Immature natural killer cell (primary cell): ENCODE measurements around the gene RAPGEF2. TPM values are rescaled to one million over a fixed set of nuclear protein-coding genes. Genes with fewer than 3 reads are reported as not detected.
"Not testable (repeated sequence)": the region's sequence is repeated elsewhere in the genome, so short reads cannot be mapped to it uniquely, and the experiment has no call there.

Source experiments
- DNase-seq, 3 donors: peaks; one replicate each; pipeline ENCODE4 v3.0.0; 2022; ENCODE audit warnings: mixed read lengths in 1 of 3
- H3K27ac Mint-ChIP-seq, 6 donors: one replicate each; pipeline ENCODE4 v1.8.0; 2020; ENCODE audit warnings: mixed read lengths in 6 of 6, mild to moderate bottlenecking in 5 of 6, inconsistent platforms in 4 of 6, moderate library complexity in 3 of 6
- H3K27me3 Mint-ChIP-seq, 3 donors: one replicate each; pipeline ENCODE4 v1.8.0; 2020 to 2021; ENCODE audit warnings: low read depth in 3 of 3, mild to moderate bottlenecking in 3 of 3, mixed read lengths in 3 of 3, moderate library complexity in 3 of 3, inconsistent platforms in 1 of 3
- H3K36me3 Mint-ChIP-seq, 3 donors: one replicate each; pipeline ENCODE4 v1.8.0; 2020; ENCODE audit warnings: mixed read lengths in 3 of 3, inconsistent platforms in 2 of 3, mild to moderate bottlenecking in 2 of 3
- H3K4me1 Mint-ChIP-seq, 2 donors: one replicate each; pipeline ENCODE4 v1.8.0; 2020; ENCODE audit warnings: inconsistent platforms in 2 of 2, mild to moderate bottlenecking in 2 of 2, mixed read lengths in 2 of 2, moderate library complexity in 1 of 2
- H3K4me3 Mint-ChIP-seq, 5 donors: one replicate each; pipeline ENCODE4 v1.8.0; 2020; ENCODE audit warnings: mild to moderate bottlenecking in 5 of 5, mixed read lengths in 5 of 5, inconsistent platforms in 3 of 5, moderate library complexity in 3 of 5
- H3K9me3 Mint-ChIP-seq, 6 donors: one replicate each; pipeline ENCODE4 v1.8.0; 2020; ENCODE audit warnings: mild to moderate bottlenecking in 6 of 6, mixed read lengths in 6 of 6, inconsistent platforms in 4 of 6, moderate library complexity in 3 of 6
- polyA plus RNA-seq, 3 donors: library from polyadenylated mRNA; unstranded; fragments of 300-500 nt; fragmentation: Illumina TruSeq; gene quantifications; one replicate each; pipeline ENCODE4 v1.2.3, GENCODE V29; 2021

Gene RAPGEF2
- polyA plus RNA-seq, 3 donors from 2014 or later, result 0.22 to 1.7 (median 0.46) TPM

DNA sequence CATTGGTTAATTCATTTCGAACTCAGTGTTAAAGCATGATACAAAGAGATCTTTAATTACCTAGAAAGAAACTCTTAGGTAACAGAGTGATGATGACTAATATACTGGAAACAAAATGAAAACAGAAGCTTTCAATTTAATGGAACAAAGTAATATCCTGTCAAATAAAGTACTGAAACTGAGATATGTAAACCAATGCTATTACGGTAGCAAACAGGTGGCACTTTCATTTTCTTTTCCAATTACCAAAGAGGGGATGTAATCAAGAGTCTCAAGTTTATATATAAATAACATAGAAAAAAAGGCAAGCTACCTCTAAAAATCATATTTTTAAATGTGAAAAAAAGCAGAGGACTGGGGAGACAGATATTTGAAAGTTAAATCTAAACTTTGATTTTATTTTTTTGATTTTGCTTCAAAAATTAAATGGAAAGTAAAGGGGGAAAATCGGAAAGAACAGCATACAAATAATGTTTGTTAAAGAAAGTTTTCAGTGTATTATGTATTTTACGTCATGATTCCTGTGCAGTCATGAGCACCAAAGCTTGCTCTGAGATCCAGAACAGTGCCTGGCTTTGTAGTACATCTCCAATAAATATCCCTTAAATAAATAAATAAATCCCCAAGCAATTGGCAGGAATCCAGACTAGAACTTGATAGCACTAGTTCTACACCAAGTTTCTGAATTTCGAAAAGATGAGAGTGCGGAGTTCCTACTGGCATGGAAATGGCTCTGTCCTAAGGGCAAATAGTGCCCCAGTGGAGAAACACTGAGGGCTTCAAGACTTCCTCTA, 25.0 kb upstream of the RAPGEF2 start:
- H3K27ac Mint-ChIP-seq, result peak overlapping the region in 1 of 6 donors; percentile 46
- peaks cover 0 to 6% of the 10 kb centered on the region in 2 donors for H3K4me1 Mint-ChIP-seq
- peak overlapping the region in 2 of 5 donors; percentile 10 to 29 for H3K4me3 Mint-ChIP-seq
- no peak for DNase-seq
- H3K27me3 Mint-ChIP-seq, result peaks cover 2 to 8% (median 5%) of the 10 kb centered on the region in 3 donors
- no peaks in the 10 kb centered on the region for H3K36me3 Mint-ChIP-seq
- H3K9me3 Mint-ChIP-seq, result no peaks in the 10 kb centered on the region

GRCh38 chr4:159079074-159079473, 23.8 kb upstream of the RAPGEF2 start:
- Mint-ChIP-seq H3K27ac (no peak overlapping the region), H3K9me3 (no peaks in the 10 kb centered on the region), H3K36me3 (no peaks in the 10 kb centered on the region), H3K27me3 (peaks cover 2 to 5% (median 5%) of the 10 kb centered on the region in 3 donors), H3K4me3 (no peak overlapping the region), H3K4me1 (peaks cover 0 to 6% of the 10 kb centered on the region in 2 donors)
- no peak for DNase-seq

GRCh38 chr4:159086606-159087005, 16.3 kb upstream of the RAPGEF2 start:
- Mint-ChIP-seq H3K4me1 (no peaks in the 10 kb centered on the region), H3K4me3 (no peak overlapping the region), H3K27me3 (peaks cover 0 to 5% (median 3%) of the 10 kb centered on the region in 3 donors), H3K36me3 (no peaks in the 10 kb centered on the region), H3K9me3 (no peaks in the 10 kb centered on the region), H3K27ac (no peak overlapping the region)
- no peak for DNase-seq

GRCh38 chr4:159090255-159090654, 12.6 kb upstream of the RAPGEF2 start:
- peaks cover 0 to 8% (median 3%) of the 10 kb centered on the region in 3 donors for H3K27me3 Mint-ChIP-seq
- H3K4me3 Mint-ChIP-seq, result no peak overlapping the region
- no peaks in the 10 kb centered on the region for H3K9me3 Mint-ChIP-seq
- H3K4me1 Mint-ChIP-seq, result no peaks in the 10 kb centered on the region
- H3K27ac Mint-ChIP-seq, result no peak overlapping the region
- no peak for DNase-seq
- H3K36me3 Mint-ChIP-seq, result no peaks in the 10 kb centered on the region

DNA sequence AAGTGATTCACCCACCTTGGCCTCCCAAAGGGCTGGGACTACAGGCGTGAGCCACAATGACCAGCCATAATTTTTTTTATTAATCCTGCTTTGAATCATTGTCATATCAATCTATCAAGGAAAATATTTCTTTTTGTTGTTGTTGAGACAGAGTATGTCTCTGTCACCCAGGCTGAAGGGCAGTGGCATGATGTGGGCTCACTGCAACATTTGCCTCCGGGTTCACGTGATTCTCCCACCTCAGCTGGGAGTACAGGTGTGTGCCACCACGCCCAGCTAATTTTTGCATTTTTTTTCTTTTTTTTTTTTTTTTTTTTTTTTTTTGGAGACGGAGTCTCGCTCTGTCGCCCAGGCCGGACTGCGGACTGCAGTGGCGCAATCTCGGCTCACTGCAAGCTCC, 8.7 kb upstream of the RAPGEF2 start:
- not testable (repeated sequence) for H3K4me3 Mint-ChIP-seq, DNase-seq, H3K27ac Mint-ChIP-seq, H3K9me3 Mint-ChIP-seq, H3K27me3 Mint-ChIP-seq, H3K4me1 Mint-ChIP-seq, H3K36me3 Mint-ChIP-seq

GRCh38 chr4:159096434-159096833, 6.4 kb upstream of the RAPGEF2 start:
- H3K4me1 Mint-ChIP-seq, result peaks cover 4 to 7% of the 10 kb centered on the region in 2 donors
- H3K9me3 Mint-ChIP-seq, result peaks cover 0 to 2% (median 0%) of the 10 kb centered on the region in 6 donors
- H3K4me3 Mint-ChIP-seq, result no peak overlapping the region
- peaks cover 4 to 10% (median 5%) of the 10 kb centered on the region in 3 donors for H3K27me3 Mint-ChIP-seq
- no peak overlapping the region for H3K27ac Mint-ChIP-seq
- DNase-seq, result no peak
- H3K36me3 Mint-ChIP-seq, result no peaks in the 10 kb centered on the region

- no peak for DNase-seq
Measured at GRCh38 chr4:159097144-159097543, 5.7 kb upstream of the RAPGEF2 start.

DNA sequence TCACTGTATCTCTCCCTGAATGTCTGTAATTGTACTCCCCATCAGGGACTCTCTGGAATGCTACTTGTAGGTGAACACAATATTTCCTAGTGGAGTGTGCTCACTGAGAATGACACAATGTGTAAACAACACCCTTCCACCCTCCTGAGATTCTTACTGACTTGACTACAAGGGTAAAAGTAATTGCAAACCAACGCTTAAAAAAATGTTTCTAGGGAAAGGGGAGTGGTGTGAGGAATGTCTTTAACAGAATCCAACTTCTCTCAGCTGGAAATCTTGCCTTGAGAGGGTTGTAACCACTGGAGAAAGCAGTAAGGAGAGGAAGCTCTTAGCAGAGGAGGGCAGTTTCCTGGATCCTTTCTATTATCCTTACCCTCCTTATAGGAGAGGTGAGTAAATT, 5.1 kb upstream of the RAPGEF2 start:
- Mint-ChIP-seq H3K9me3 (peaks cover 0 to 2% (median 0%) of the 10 kb centered on the region in 6 donors), H3K4me1 (peaks cover 12 to 17% of the 10 kb centered on the region in 2 donors), H3K36me3 (no peaks in the 10 kb centered on the region), H3K27me3 (peaks cover 2 to 10% (median 9%) of the 10 kb centered on the region in 3 donors), H3K27ac (no peak overlapping the region), H3K4me3 (no peak overlapping the region)
- DNase-seq, result no peak

More at GRCh38 chr4:159097144-159097543, 5.7 kb upstream of the RAPGEF2 start:
- Mint-ChIP-seq H3K27ac (no peak overlapping the region), H3K4me1 (peaks cover 10 to 14% of the 10 kb centered on the region in 2 donors), H3K9me3 (peaks cover 0 to 2% (median 0%) of the 10 kb centered on the region in 6 donors), H3K4me3 (no peak overlapping the region), H3K27me3 (peaks cover 5 to 10% (median 7%) of the 10 kb centered on the region in 3 donors), H3K36me3 (no peaks in the 10 kb centered on the region)

DNA sequence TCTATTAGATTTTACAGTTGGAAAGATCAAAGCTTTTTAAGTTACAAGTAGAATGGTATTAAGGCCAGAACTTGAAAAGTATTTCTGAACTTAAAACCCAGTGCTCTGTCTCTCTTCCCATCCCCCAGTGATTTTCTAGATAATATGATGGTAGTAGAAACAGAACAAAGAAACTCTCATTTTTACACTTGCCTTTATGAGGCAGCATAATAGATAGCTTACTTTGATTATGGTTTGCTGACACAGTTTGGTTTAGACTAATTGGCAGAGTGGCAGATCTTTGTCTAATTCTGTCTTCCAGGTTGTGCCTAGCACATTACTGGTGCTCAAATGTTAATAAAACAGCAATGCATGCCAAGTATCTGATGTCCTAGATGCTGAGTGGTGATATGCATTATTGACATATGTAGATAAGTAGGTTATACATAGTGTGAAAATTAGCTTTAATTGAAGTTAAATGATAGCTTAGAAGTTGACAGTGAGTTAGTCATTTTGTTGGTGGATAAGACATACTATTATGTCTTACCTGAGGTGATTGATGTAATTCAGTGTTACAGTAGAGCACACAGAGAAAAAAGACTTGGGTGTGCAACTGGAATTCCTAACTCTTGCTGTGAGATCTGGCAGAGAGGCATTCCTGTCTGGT, 4.3 kb upstream of the RAPGEF2 start:
- peaks cover 12 to 17% of the 10 kb centered on the region in 2 donors for H3K4me1 Mint-ChIP-seq
- no peak overlapping the region for H3K27ac Mint-ChIP-seq
- H3K36me3 Mint-ChIP-seq, result no peaks in the 10 kb centered on the region
- H3K9me3 Mint-ChIP-seq, result peaks cover 0 to 2% (median 0%) of the 10 kb centered on the region in 6 donors
- no peak for DNase-seq
- no peak overlapping the region for H3K4me3 Mint-ChIP-seq
- H3K27me3 Mint-ChIP-seq, result peaks cover 5 to 13% (median 11%) of the 10 kb centered on the region in 3 donors

DNA sequence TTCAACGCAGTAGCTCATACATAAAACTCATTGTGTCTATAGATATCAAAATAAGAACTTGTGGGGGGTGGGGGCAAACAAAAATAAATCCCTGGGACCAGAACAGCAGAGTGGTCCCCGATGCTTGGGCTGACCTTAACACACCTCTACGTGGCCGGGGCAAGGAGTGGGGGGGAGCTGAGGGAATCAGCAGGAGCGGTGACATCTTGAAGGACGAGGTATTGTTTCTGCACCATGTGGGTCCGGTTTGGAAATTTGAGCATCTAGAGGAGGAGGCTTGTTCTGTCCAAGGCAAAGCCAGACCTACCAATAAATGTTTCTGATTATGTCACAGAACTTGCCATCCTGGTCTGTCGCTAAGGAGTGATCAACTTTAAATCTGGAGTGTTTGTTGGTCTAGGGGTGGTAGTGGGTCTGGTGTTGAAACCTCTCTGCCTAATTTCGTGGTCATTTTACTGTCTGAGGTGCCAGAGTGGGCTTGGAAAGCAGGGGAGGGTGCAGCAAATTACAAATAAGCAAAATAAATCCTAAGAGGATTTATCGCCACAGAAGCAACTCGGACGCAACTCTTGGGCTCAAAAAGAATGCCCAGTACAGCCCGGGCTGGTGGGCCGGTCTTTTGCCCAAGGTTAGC, 774 bp upstream of the RAPGEF2 start:
- peak overlapping the region; percentile 53 to 94 (median 86) for H3K27ac Mint-ChIP-seq
- no peaks in the 10 kb centered on the region for H3K36me3 Mint-ChIP-seq
- H3K9me3 Mint-ChIP-seq, result no peaks in the 10 kb centered on the region
- H3K4me3 Mint-ChIP-seq, result peak overlapping the region; percentile 81 to 91 (median 85)
- DNase-seq, result peak in 2 of 3 donors; percentile 9 to 13
- H3K4me1 Mint-ChIP-seq, result peaks cover 34 to 40% of the 10 kb centered on the region in 2 donors
- H3K27me3 Mint-ChIP-seq, result peaks cover 18 to 22% (median 21%) of the 10 kb centered on the region in 3 donors

DNA sequence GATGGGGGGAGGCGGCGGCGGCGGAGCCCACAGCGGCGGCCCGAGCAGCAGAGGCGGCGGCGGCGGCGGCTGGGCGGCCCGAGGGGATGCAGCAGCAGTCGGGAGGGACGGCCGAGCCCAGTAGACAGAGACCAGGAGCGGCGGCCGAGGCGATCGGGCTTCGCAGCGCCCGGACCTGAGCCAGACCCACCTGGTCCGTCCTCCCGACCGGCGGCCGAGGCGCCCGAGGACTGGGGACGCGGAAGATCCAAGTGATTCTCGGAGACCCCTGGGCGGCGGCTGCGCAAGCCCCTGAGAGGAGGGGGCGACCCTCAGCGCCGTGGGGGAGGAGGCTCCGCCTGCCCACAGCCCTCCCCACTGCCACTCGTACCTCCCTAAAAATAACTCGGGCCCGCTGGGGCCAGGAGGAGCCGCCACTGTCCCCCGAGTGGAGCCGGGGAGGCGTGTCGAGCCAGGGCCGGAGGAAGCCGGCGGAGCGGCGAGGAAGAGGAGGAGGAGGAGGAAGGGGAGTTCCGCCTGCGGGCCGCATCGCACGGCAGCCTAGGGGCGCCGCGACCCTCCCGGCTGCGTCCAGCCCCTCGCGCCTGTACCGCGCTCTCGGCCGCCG, 608 bp downstream of the RAPGEF2 start:
- Mint-ChIP-seq H3K36me3 (no peaks in the 10 kb centered on the region), H3K4me3 (peak overlapping the region; percentile 29 to 75 (median 46)), H3K27me3 (peaks cover 18 to 22% (median 21%) of the 10 kb centered on the region in 3 donors), H3K9me3 (no peaks in the 10 kb centered on the region), H3K27ac (peak overlapping the region in 1 of 6 donors; percentile 74), H3K4me1 (peaks cover 34 to 40% of the 10 kb centered on the region in 2 donors)
- DNase-seq, result peak in 2 of 3 donors; percentile 51 to 63

GRCh38 chr4:159104694-159105414, 2.0 kb downstream of the RAPGEF2 start:
- H3K36me3 Mint-ChIP-seq, result no peaks in the 10 kb centered on the region
- no peak for DNase-seq
- peaks cover 34 to 40% of the 10 kb centered on the region in 2 donors for H3K4me1 Mint-ChIP-seq
- H3K27ac Mint-ChIP-seq, result peak overlapping the region; percentile 87 to 100 (median 90)
- H3K4me3 Mint-ChIP-seq, result peak overlapping the region; percentile 88 to 95 (median 94)
- peaks cover 16 to 21% (median 19%) of the 10 kb centered on the region in 3 donors for H3K27me3 Mint-ChIP-seq
- H3K9me3 Mint-ChIP-seq, result no peaks in the 10 kb centered on the region

DNA sequence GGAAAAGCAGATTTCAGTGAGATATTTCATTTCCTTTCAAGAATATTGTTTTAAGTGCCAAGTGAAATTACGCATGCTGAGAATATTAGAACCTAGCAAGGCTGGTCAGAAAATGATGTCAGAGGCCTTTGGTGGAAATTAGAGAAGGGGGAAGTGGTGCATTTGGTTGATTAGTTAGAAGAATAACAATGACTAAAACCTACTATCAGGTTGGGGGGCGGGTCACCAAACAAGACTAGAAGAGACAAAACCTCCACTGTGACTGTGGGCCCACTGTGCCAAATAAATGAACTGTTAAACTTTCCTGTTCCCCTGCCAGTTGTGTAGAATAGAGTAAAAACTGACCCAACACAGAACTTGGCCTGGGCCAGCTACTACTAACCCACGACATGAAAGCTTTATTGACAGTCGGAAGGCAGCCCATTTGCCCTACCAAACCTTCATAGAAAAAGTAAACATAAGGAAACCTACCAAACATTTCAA, 2.9 kb downstream of the RAPGEF2 start:
- H3K9me3 Mint-ChIP-seq, result no peaks in the 10 kb centered on the region
- H3K4me1 Mint-ChIP-seq, result peaks cover 34 to 39% of the 10 kb centered on the region in 2 donors
- DNase-seq, result no peak
- peak overlapping the region; percentile 5 to 95 (median 88) for H3K4me3 Mint-ChIP-seq
- H3K27me3 Mint-ChIP-seq, result peaks cover 11 to 21% (median 19%) of the 10 kb centered on the region in 3 donors
- no peaks in the 10 kb centered on the region for H3K36me3 Mint-ChIP-seq
- peak overlapping the region in 4 of 6 donors; percentile 1 to 90 (median 34) for H3K27ac Mint-ChIP-seq
